ENCODE measurements around the gene TMEM163. TPM values are rescaled to one million over a fixed set of nuclear protein-coding genes. Genes with fewer than 3 reads are reported as not detected.

The TMEM163 gene
- total and polyA plus RNA-seq, 7 donors: 0.28 to 2.6 (median 1.1) TPM; not detected in 1

DNA sequence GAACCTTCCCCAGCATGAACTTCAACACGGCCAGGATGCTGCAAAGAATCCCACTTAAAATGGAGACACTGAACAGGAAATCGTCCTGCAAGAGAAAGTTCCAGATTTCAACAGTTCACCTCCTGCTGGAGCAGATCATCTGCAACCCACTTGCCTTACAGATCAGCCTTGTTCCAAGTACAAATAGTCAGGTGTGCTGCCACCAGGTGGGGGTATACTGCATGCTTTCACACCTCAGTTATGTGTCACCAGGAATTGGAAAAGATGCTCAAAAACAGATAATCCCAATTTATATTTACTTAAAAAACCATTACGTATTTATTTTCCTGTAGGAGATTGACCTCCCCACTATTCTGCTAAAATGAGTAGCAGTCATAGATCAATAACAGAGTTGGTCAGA, 252.7 kb downstream of the TMEM163 start:
- 74 to 75% methylated on average over 3 of the region's 3 CpGs for WGBS, 2 donors
- no peak for TF ChIP-seq POLR2A (IDR thresholded peaks at IDR 0.05)
- TF ChIP-seq POLR2AphosphoS5 (IDR thresholded peaks at IDR 0.05): no peak
- TF ChIP-seq, protein P1, sequence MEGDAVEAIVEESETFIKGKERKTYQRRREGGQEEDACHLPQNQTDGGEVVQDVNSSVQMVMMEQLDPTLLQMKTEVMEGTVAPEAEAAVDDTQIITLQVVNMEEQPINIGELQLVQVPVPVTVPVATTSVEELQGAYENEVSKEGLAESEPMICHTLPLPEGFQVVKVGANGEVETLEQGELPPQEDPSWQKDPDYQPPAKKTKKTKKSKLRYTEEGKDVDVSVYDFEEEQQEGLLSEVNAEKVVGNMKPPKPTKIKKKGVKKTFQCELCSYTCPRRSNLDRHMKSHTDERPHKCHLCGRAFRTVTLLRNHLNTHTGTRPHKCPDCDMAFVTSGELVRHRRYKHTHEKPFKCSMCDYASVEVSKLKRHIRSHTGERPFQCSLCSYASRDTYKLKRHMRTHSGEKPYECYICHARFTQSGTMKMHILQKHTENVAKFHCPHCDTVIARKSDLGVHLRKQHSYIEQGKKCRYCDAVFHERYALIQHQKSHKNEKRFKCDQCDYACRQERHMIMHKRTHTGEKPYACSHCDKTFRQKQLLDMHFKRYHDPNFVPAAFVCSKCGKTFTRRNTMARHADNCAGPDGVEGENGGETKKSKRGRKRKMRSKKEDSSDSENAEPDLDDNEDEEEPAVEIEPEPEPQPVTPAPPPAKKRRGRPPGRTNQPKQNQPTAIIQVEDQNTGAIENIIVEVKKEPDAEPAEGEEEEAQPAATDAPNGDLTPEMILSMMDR (IDR thresholded peaks at IDR 0.05): no peak
- DNase-seq: no peak
- H3K36me3 ChIP-seq: no peaks in the 10 kb centered on the region
- no peaks in the 10 kb centered on the region for H3K4me1 ChIP-seq
- intact Hi-C loops (cut with DNase I): no loop called here
- H3K27ac ChIP-seq: no peak overlapping the region
- no peak overlapping the region for H3K4me3 ChIP-seq
- no peaks in the 10 kb centered on the region for H3K9me3 ChIP-seq
- H3K27me3 ChIP-seq: no peaks in the 10 kb centered on the region

DNA sequence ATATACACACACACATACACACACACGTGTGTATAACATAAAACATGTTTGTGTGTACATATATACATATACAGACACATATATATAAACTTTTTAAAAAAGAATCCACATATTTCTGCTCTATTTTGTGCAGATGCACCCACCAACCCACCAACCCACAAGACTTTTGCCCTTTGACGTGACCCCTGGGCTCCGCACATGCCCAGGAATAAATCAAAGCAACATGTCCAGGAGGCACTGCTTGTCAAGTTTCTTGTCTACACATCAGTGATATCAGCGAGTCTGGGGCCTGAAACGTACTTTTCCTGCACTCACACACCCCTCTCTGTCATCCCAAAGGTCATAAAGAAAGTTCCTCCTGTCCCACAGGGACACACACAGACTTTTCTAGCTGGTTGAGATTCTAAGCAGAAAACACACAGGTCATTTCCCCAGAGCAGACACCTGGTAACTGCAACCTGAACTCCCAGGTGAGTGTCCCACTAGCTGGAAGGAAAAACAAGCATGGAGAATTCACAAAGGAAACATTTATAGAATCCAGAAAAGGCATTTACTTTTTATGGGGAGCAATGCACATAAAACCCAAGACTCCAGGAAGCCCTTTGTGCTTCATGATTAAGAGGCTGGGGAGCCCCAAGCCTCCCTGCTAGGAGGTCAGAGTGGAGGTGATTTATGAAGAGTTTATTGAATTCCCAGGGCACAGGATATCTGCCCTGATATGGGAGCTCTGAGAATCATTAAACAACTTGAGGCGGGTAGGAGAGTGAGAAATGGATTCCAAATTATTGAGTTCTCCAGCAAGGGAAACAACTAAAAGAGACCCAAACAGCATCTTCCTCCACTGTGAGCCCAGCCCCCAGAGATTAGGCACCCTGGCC, 253.3 kb downstream of the TMEM163 start:
- Histone ChIP-seq H3K27me3 (no peaks in the 10 kb centered on the region), H3K4me3 (no peak overlapping the region), H3K9me3 (no peaks in the 10 kb centered on the region), H3K27ac (no peak overlapping the region), H3K36me3 (no peaks in the 10 kb centered on the region), H3K4me1 (no peaks in the 10 kb centered on the region)
- no peak for DNase-seq
- intact Hi-C loops (cut with DNase I): no loop called here
- TF ChIP-seq EP300 (IDR thresholded peaks at IDR 0.05) (no peak), POLR2A (IDR thresholded peaks at IDR 0.05) (no peak), POLR2AphosphoS5 (IDR thresholded peaks at IDR 0.05) (no peak)
- TF ChIP-seq, protein P1 (IDR thresholded peaks at IDR 0.05): no peak
- WGBS, 2 donors: 42 to 66% methylated on average over 6 of the region's 6 CpGs

DNA sequence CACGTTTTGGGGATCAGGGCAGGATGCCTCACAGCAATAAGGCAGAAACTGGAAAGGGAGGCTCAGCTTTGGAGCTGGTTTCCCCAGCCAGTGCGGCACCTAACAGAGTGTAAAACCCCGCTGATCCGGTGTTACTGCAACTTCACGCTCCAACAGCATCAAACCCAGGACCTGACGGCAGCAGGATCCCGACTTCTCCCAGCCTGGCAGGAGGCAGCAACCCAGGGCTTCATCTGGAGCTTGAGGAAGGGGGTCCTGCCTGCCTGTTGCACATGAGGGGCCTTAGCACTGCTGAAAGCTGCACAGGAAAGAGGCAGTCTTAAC, 255.1 kb downstream of the TMEM163 start:
- Histone ChIP-seq H3K27me3 (no peaks in the 10 kb centered on the region), H3K4me1 (no peaks in the 10 kb centered on the region), H3K4me3 (no peak overlapping the region), H3K9me3 (no peaks in the 10 kb centered on the region), H3K36me3 (no peaks in the 10 kb centered on the region), H3K27ac (no peak overlapping the region)
- 92 to 93% methylated on average over 7 of the region's 7 CpGs for WGBS, 2 donors
- intact Hi-C loops (cut with DNase I): no loop called here
- TF ChIP-seq POLR2AphosphoS5 (IDR thresholded peaks at IDR 0.05): no peak
- TF ChIP-seq, protein P1 (IDR thresholded peaks at IDR 0.05): no peak
- no peak for TF ChIP-seq EP300 (IDR thresholded peaks at IDR 0.05)
- TF ChIP-seq POLR2A (IDR thresholded peaks at IDR 0.05): no peak
- no peak for DNase-seq

DNA sequence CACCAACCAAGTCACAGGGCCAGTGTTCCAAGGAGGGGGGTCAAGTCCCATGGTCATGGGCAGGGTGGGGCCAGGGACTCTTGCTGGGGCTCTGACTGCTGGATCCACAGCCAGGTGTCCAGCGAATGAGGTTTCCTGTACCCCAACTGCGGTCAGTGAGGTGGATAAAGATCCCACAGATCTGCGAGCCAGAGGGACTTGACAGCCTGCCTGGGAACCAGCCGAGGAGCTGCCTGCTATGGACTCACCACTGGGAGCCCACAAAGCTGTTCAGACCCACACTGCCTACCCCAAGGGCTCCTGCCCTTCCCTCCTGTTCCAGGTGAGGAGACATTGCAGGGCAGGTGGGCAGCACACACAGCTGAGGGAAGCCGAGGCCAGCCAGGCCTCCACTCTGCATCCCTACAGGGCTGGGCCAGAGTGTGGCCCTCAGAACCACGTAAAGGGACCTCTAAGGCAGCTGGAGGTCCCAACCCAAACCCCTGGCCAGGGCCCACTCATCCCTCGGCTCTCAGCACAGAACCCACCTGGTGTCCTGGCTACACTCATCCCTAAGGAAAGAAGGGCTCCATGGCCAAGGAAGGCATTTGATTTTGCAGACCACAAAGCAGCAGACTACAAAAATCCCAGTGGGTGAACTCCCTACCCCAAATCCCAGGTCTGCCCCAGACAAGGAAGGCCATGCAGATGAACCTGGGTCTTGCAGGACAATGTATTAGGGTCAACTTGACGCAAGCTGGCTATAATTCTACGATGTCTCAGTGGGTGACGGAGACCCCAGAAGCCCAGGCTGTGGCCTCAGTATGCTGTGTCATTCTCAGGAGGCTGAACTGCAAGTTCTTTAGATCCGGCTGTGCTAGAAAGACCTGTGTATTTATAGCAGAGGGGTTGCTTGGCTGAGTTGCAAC, 255.8 kb downstream of the TMEM163 start:
- Histone ChIP-seq H3K9me3 (no peaks in the 10 kb centered on the region), H3K4me1 (no peaks in the 10 kb centered on the region), H3K27ac (no peak overlapping the region), H3K4me3 (no peak overlapping the region), H3K27me3 (no peaks in the 10 kb centered on the region), H3K36me3 (no peaks in the 10 kb centered on the region)
- TF ChIP-seq POLR2AphosphoS5 (IDR thresholded peaks at IDR 0.05): no peak
- TF ChIP-seq, protein P1 (IDR thresholded peaks at IDR 0.05): no peak
- no peak for TF ChIP-seq EP300 (IDR thresholded peaks at IDR 0.05)
- TF ChIP-seq POLR2A (IDR thresholded peaks at IDR 0.05): no peak
- WGBS, 2 donors: 94 to 95% methylated on average over 11 of the region's 11 CpGs
- intact Hi-C loops (cut with DNase I): no loop called here
- no peak for DNase-seq
